Neural progenitor cell (in vitro differentiated cells): ENCODE results near the gene ENPEP. TPM values are rescaled to one million over a fixed set of nuclear protein-coding genes. Genes with fewer than 3 reads are reported as not detected.

ENCODE experiments used
- DNase-seq: peaks from one replicate; pipeline ENCODE4 v3.0.0-alpha.2; 2016; ENCODE audit warnings: low spot score
- H2AFZ ChIP-seq: fragments of 200-600 bp; sonication (generic); replicated peaks from 2 replicates; pipeline ENCODE4 v1.6.1; 2016; ENCODE audit warnings: antibody characterized with exemption
- H3F3A ChIP-seq: fragments of 200-600 bp; sonication (generic); 2 replicates; pipeline ENCODE4 v1.6.1; 2016; ENCODE audit warnings: antibody characterized with exemption, low read depth
- H3K27ac ChIP-seq: fragments of 200-600 bp; sonication (generic); 2 replicates; pipeline ENCODE4 v1.5.1; 2016; ENCODE audit warnings: mild to moderate bottlenecking
- H3K27me3 ChIP-seq: fragments of 200-600 bp; sonication (generic); 2 replicates; pipeline ENCODE4 v1.6.1; 2016; ENCODE audit warnings: mild to moderate bottlenecking, moderate library complexity
- H3K36me3 ChIP-seq: fragments of 200-600 bp; sonication (generic); 2 replicates; pipeline ENCODE4 v1.5.1; 2016
- H3K4me1 ChIP-seq: fragments of 200-600 bp; sonication (generic); 2 replicates; pipeline ENCODE4 v1.6.1; 2016; ENCODE audit warnings: mixed run types
- H3K4me2 ChIP-seq: fragments of 200-600 bp; sonication (generic); 2 replicates; pipeline ENCODE4 v1.6.1; 2016
- H3K4me3 ChIP-seq: fragments of 200-600 bp; sonication (generic); 2 replicates; pipeline ENCODE4 v1.5.1; 2016
- H3K79me2 ChIP-seq: fragments of 200-600 bp; sonication (generic); 2 replicates; pipeline ENCODE4 v1.6.1; 2016; ENCODE audit warnings: low read depth
- H3K9ac ChIP-seq: fragments of 200-600 bp; sonication (generic); 2 replicates; pipeline ENCODE4 v1.6.1; 2016
- H3K9me3 ChIP-seq: fragments of 200-600 bp; sonication (generic); 2 replicates; pipeline ENCODE4 v1.5.1; 2016; ENCODE audit warnings: low read depth
- H4K20me1 ChIP-seq: fragments of 200-600 bp; sonication (generic); 2 replicates; pipeline ENCODE4 v1.6.1; 2016; ENCODE audit warnings: low read depth
- H3K27ac Mint-ChIP-seq: 3 replicates; pipeline ENCODE4 v1.8.0; 2021; ENCODE audit warnings: mixed read lengths
- H3K27me3 Mint-ChIP-seq: 2 replicates; pipeline ENCODE4 v1.8.0; 2022; ENCODE audit warnings: low read depth, mild to moderate bottlenecking, inconsistent platforms, moderate library complexity, mixed read lengths; ENCODE audit not compliant: insufficient read depth
- H3K36me3 Mint-ChIP-seq: 3 replicates; pipeline ENCODE4 v1.8.0; 2021; ENCODE audit warnings: mixed read lengths
- H3K4me1 Mint-ChIP-seq: 3 replicates; pipeline ENCODE4 v1.8.0; 2021; ENCODE audit warnings: mixed read lengths
- H3K4me3 Mint-ChIP-seq: 3 replicates; pipeline ENCODE4 v1.8.0; 2021; ENCODE audit warnings: mild to moderate bottlenecking, moderate library complexity, mixed read lengths
- H3K9me3 Mint-ChIP-seq: 3 replicates; pipeline ENCODE4 v1.8.0; 2020; ENCODE audit warnings: mixed read lengths
- EZH2 ChIP-seq: fragments of 200-600 bp; sonication (generic); IDR thresholded peaks from 2 replicates; pipeline ENCODE4 v1.6.1; 2017; ENCODE audit warnings: antibody characterized with exemption, mild to moderate bottlenecking, moderate library complexity
- EZH2phosphoT487 ChIP-seq: fragments of 200-600 bp; sonication (generic); IDR thresholded peaks from 2 replicates; pipeline ENCODE4 v1.6.1; 2017; ENCODE audit warnings: antibody characterized with exemption
- total RNA-seq: library from RNA; depleted of rRNA; stranded (reverse); fragments of >200 nt; gene quantifications from 2 replicates; pipeline ENCODE4 v1.2.3, GENCODE V29; 2015; ENCODE audit warnings: low replicate concordance
- TF ChIP-seq, protein P1 (sequence below): fragments of 200-600 bp; sonication (generic); IDR thresholded peaks from 2 replicates; pipeline ENCODE4 v1.5.1; 2017; ENCODE audit warnings: antibody characterized with exemption, mild to moderate bottlenecking

The ENPEP gene
- total RNA-seq, 1 donor from 2014 or later = 1.5 TPM

DNA sequence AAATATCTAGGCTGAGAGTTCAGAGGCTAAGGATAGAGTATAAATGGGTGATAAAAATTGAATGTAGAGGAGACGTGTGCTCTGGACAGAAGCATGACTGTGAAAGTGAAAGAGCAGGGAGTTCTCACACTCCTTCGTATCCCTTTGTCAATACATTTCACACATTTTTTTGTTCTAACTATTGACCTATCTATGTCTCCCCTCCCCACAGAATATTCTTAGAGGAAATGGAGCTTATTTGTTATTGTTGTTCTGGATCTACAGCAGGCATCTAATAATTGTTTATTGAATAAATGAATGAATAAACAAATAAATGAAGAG is 57.6 kb downstream of the ENPEP start:
- Histone ChIP-seq H3K4me1 (no peaks in the 10 kb centered on the region), H3K27me3 (no peaks in the 10 kb centered on the region), H4K20me1 (no peaks in the 10 kb centered on the region), H3K27ac (no peak overlapping the region), H3F3A (no peaks in the 10 kb centered on the region), H3K4me3 (no peak overlapping the region), H3K36me3 (no peaks in the 10 kb centered on the region), H3K9ac (no peak overlapping the region), H3K79me2 (no peaks in the 10 kb centered on the region), H2AFZ (no peak overlapping the region), H3K9me3 (no peaks in the 10 kb centered on the region), H3K4me2 (no peak overlapping the region)
- DNase-seq = no peak
- Mint-ChIP-seq H3K27me3 (no peaks in the 10 kb centered on the region), H3K36me3 (no peaks in the 10 kb centered on the region), H3K4me1 (peaks cover 3% of the 10 kb centered on the region), H3K27ac (no peak overlapping the region), H3K9me3 (peaks cover 12% of the 10 kb centered on the region), H3K4me3 (no peak overlapping the region)
- TF ChIP-seq EZH2phosphoT487 = no peak
- TF ChIP-seq, protein P1, sequence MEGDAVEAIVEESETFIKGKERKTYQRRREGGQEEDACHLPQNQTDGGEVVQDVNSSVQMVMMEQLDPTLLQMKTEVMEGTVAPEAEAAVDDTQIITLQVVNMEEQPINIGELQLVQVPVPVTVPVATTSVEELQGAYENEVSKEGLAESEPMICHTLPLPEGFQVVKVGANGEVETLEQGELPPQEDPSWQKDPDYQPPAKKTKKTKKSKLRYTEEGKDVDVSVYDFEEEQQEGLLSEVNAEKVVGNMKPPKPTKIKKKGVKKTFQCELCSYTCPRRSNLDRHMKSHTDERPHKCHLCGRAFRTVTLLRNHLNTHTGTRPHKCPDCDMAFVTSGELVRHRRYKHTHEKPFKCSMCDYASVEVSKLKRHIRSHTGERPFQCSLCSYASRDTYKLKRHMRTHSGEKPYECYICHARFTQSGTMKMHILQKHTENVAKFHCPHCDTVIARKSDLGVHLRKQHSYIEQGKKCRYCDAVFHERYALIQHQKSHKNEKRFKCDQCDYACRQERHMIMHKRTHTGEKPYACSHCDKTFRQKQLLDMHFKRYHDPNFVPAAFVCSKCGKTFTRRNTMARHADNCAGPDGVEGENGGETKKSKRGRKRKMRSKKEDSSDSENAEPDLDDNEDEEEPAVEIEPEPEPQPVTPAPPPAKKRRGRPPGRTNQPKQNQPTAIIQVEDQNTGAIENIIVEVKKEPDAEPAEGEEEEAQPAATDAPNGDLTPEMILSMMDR = no peak
- no peak for TF ChIP-seq EZH2

DNA sequence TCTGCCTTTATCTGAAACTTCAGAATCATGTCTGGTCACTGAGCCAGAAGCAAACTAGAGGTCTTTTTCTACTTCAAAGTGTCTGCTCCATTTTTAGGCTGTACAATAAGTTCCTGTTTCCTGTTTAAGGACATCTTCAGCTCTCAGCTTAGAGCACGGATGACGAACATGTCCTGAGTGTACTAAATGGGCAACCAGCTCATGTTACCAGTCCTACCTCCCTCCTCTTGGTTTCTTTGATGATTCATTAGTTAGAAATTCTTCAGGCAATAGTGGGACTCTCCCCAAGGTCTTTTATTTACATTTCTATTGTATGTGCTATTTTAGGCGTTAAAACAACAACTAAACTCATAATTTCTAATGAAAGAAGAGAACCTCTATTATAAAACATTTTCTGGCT is 58.0 kb downstream of the ENPEP start:
- Mint-ChIP-seq H3K27ac (no peak overlapping the region), H3K27me3 (no peaks in the 10 kb centered on the region), H3K4me3 (no peak overlapping the region), H3K36me3 (no peaks in the 10 kb centered on the region), H3K4me1 (peaks cover 3% of the 10 kb centered on the region), H3K9me3 (peaks cover 12% of the 10 kb centered on the region)
- no peaks in the 10 kb centered on the region for H3K79me2 ChIP-seq
- no peak overlapping the region for H3K4me2 ChIP-seq
- DNase-seq = no peak
- H2AFZ ChIP-seq = no peak overlapping the region
- no peak overlapping the region for H3K4me3 ChIP-seq
- no peaks in the 10 kb centered on the region for H3K9me3 ChIP-seq
- no peaks in the 10 kb centered on the region for H3F3A ChIP-seq
- TF ChIP-seq EZH2 (no peak), EZH2phosphoT487 (no peak)
- TF ChIP-seq, protein P1 = no peak
- no peaks in the 10 kb centered on the region for H3K27me3 ChIP-seq
- no peaks in the 10 kb centered on the region for H3K36me3 ChIP-seq
- no peak overlapping the region for H3K9ac ChIP-seq
- H3K4me1 ChIP-seq = no peaks in the 10 kb centered on the region
- H4K20me1 ChIP-seq = no peaks in the 10 kb centered on the region
- H3K27ac ChIP-seq = no peak overlapping the region

DNA sequence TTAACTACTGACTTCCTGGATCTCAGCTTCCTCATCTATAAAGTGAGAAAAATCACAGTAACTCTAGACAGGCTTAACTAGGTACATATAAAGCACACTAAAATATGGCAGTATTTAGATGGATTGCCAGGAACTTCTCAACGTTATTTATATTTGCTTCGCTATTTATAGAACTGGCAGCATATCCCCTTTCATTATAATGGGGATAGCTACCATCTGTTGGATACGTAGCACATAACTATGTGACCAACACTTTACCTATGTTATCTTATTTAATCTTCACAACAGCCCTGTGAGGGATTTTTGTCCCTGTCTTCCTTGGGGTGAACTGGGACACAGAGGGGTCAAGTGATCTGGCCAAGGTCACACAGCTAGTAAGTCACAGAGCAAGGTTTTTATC is 64.6 kb downstream of the ENPEP start:
- Mint-ChIP-seq H3K4me3 (no peak overlapping the region), H3K9me3 (peaks cover 12% of the 10 kb centered on the region), H3K27me3 (no peaks in the 10 kb centered on the region), H3K36me3 (no peaks in the 10 kb centered on the region), H3K4me1 (no peaks in the 10 kb centered on the region), H3K27ac (no peak overlapping the region)
- Histone ChIP-seq H3K4me1 (no peaks in the 10 kb centered on the region), H3K4me2 (no peak overlapping the region), H4K20me1 (no peaks in the 10 kb centered on the region), H3K27ac (no peak overlapping the region), H3K4me3 (no peak overlapping the region), H3K9me3 (no peaks in the 10 kb centered on the region), H3K36me3 (no peaks in the 10 kb centered on the region), H3K79me2 (no peaks in the 10 kb centered on the region), H3F3A (no peaks in the 10 kb centered on the region), H3K27me3 (no peaks in the 10 kb centered on the region), H2AFZ (no peak overlapping the region), H3K9ac (no peak overlapping the region)
- no peak for DNase-seq
- no peak for TF ChIP-seq EZH2
- no peak for TF ChIP-seq EZH2phosphoT487
- TF ChIP-seq, protein P1 = no peak
